NCI-H187 treated with DMSO at 0.1 percent for 48 hours (cell line): ENCODE measurements around the gene FOXP1.

Source experiments
- DNase-seq: peaks from one replicate; lab custom pipeline; 2025; lab: John Stamatoyannopoulos, UW

Gene FOXP1

GRCh38 chr3:71175691-71176365 is 407.7 kb downstream of the FOXP1 start:
- DNase-seq, result no peak

GRCh38 chr3:71172951-71173350 is 410.6 kb downstream of the FOXP1 start:
- DNase-seq, result no peak

GRCh38 chr3:71172189-71172588 is 411.3 kb downstream of the FOXP1 start:
- DNase-seq, result no peak

- DNase-seq, result no peak
These were observed 412.3 kb downstream of the FOXP1 start for GRCh38 chr3:71171247-71171646.

GRCh38 chr3:71168880-71169411 is 414.6 kb downstream of the FOXP1 start:
- DNase-seq, result no peak

GRCh38 chr3:71168121-71168721 is 415.3 kb downstream of the FOXP1 start:
- DNase-seq, result no peak

- DNase-seq, result no peak
These were observed 416.9 kb downstream of the FOXP1 start for GRCh38 chr3:71166339-71167240.

GRCh38 chr3:71164881-71165280 is 418.6 kb downstream of the FOXP1 start:
- no peak for DNase-seq

GRCh38 chr3:71163198-71163918 is 420.2 kb downstream of the FOXP1 start:
- DNase-seq, result no peak

GRCh38 chr3:71162221-71162620 is 421.3 kb downstream of the FOXP1 start:
- DNase-seq, result no peak

GRCh38 chr3:71160785-71161546 is 422.6 kb downstream of the FOXP1 start:
- no peak for DNase-seq

- DNase-seq, result no peak
These were observed 427.4 kb downstream of the FOXP1 start for GRCh38 chr3:71156062-71156665.

- DNase-seq, result no peak
These were observed 428.7 kb downstream of the FOXP1 start for GRCh38 chr3:71154846-71155245.

- no peak for DNase-seq
These were observed 429.8 kb downstream of the FOXP1 start for GRCh38 chr3:71153713-71154112.

GRCh38 chr3:71152892-71153265 is 430.6 kb downstream of the FOXP1 start:
- no peak for DNase-seq

GRCh38 chr3:71152039-71152891 is 431.3 kb downstream of the FOXP1 start:
- no peak for DNase-seq

- DNase-seq, result no peak
These were observed 433.3 kb downstream of the FOXP1 start for GRCh38 chr3:71149959-71150954.

- DNase-seq, result no peak
These were observed 435.0 kb downstream of the FOXP1 start for GRCh38 chr3:71148455-71149060.
